Measurements from ENCODE around the gene POLD2. TPM values are rescaled to one million over a fixed set of nuclear protein-coding genes. Genes with fewer than 3 reads are reported as not detected.

POLD2 gene
- total RNA-seq, 1 donor from 2014 or later, result 42.0 TPM

GRCh38 chr7:44144968-44145478, 21.7 kb upstream of the POLD2 start:
- intact Hi-C loops (cut with DNase I), result no loop called here
- H3K27me3 ChIP-seq, result no peaks in the 10 kb centered on the region
- peak overlapping the region; percentile 41 to 70 for H3K4me3 ChIP-seq
- no peak for DNase-seq (ENCODE audit: extremely low spot score in 2 of 2)
- H3K9me3 ChIP-seq, result no peaks in the 10 kb centered on the region
- peaks cover 24% of the 10 kb centered on the region for H3K4me1 ChIP-seq
- no peaks in the 10 kb centered on the region for H3K36me3 ChIP-seq
- no peak overlapping the region for H3K27ac ChIP-seq
- no peak for TF ChIP-seq CTCF (IDR thresholded peaks at IDR 0.05)
- no peak for TF ChIP-seq POLR2A (IDR thresholded peaks at IDR 0.05)
- TF ChIP-seq POLR2AphosphoS5 (IDR thresholded peaks at IDR 0.05; ENCODE audit: insufficient read depth in 1 of 2, low read depth in 1 of 2), result no peak

- Histone ChIP-seq H3K9me3 (no peaks in the 10 kb centered on the region), H3K27ac (no peak overlapping the region), H3K4me1 (peaks cover 20% of the 10 kb centered on the region), H3K27me3 (no peaks in the 10 kb centered on the region), H3K36me3 (no peaks in the 10 kb centered on the region), H3K4me3 (no peak overlapping the region)
- intact Hi-C loops (cut with DNase I), result no loop called here
- no peak for TF ChIP-seq POLR2AphosphoS5 (IDR thresholded peaks at IDR 0.05; ENCODE audit: insufficient read depth in 1 of 2, low read depth in 1 of 2)
- no peak for TF ChIP-seq POLR2A (IDR thresholded peaks at IDR 0.05)
- no peak for TF ChIP-seq CTCF (IDR thresholded peaks at IDR 0.05)
- no peak for DNase-seq (ENCODE audit: extremely low spot score in 2 of 2)
Observed at GRCh38 chr7:44144426-44144967, 21.1 kb upstream of the POLD2 start.

GRCh38 chr7:44143646-44144250, 20.4 kb upstream of the POLD2 start:
- no peak overlapping the region for H3K4me3 ChIP-seq
- H3K27me3 ChIP-seq, result no peaks in the 10 kb centered on the region
- H3K36me3 ChIP-seq, result no peaks in the 10 kb centered on the region
- H3K9me3 ChIP-seq, result no peaks in the 10 kb centered on the region
- intact Hi-C loops (cut with DNase I), result no loop called here
- H3K4me1 ChIP-seq, result peaks cover 20% of the 10 kb centered on the region
- DNase-seq (ENCODE audit: extremely low spot score in 2 of 2), result no peak
- H3K27ac ChIP-seq, result no peak overlapping the region
- TF ChIP-seq CTCF (IDR thresholded peaks at IDR 0.05) (no peak), POLR2A (IDR thresholded peaks at IDR 0.05) (no peak), POLR2AphosphoS5 (IDR thresholded peaks at IDR 0.05; ENCODE audit: insufficient read depth in 1 of 2, low read depth in 1 of 2) (no peak)

GRCh38 chr7:44142028-44142427, 18.7 kb upstream of the POLD2 start:
- H3K4me1 ChIP-seq, result peaks cover 20% of the 10 kb centered on the region
- no peaks in the 10 kb centered on the region for H3K36me3 ChIP-seq
- DNase-seq (ENCODE audit: extremely low spot score in 2 of 2), result no peak
- no peaks in the 10 kb centered on the region for H3K27me3 ChIP-seq
- no peak overlapping the region for H3K27ac ChIP-seq
- H3K4me3 ChIP-seq, result no peak overlapping the region
- no peaks in the 10 kb centered on the region for H3K9me3 ChIP-seq
- intact Hi-C loops (cut with DNase I), result no loop called here
- TF ChIP-seq CTCF (IDR thresholded peaks at IDR 0.05) (no peak), POLR2A (IDR thresholded peaks at IDR 0.05) (no peak), POLR2AphosphoS5 (IDR thresholded peaks at IDR 0.05; ENCODE audit: insufficient read depth in 1 of 2, low read depth in 1 of 2) (no peak)

GRCh38 chr7:44141221-44141850, 18.0 kb upstream of the POLD2 start, which contains the start of gene MYL7:
Gene MYL7, minus strand, starts transcription at chr7:44141332. Its CDS starts 27 bp downstream, at chr7:44141305.
- intact Hi-C loops (cut with DNase I), result no loop called here
- DNase-seq (ENCODE audit: extremely low spot score in 2 of 2), result no peak
- no peaks in the 10 kb centered on the region for H3K9me3 ChIP-seq
- no peaks in the 10 kb centered on the region for H3K36me3 ChIP-seq
- no peak for TF ChIP-seq CTCF (IDR thresholded peaks at IDR 0.05)
- no peak for TF ChIP-seq POLR2AphosphoS5 (IDR thresholded peaks at IDR 0.05; ENCODE audit: insufficient read depth in 1 of 2, low read depth in 1 of 2)
- TF ChIP-seq POLR2A (IDR thresholded peaks at IDR 0.05), result no peak
- no peak within 1 kb of the TSS for H3K27ac ChIP-seq
- no peak within 1 kb of the TSS for H3K4me3 ChIP-seq
- H3K27me3 ChIP-seq, result no peaks in the 10 kb centered on the region
- H3K4me1 ChIP-seq, result peaks cover 14% of the 10 kb centered on the region
